Lower leg skin (tissue), 3 donors: ENCODE data around the gene DCN.

Source experiments
- POLR2A ChIP-seq, 2 donors: fragments of 450-650 bp; IDR thresholded peaks; one replicate each; pipeline ENCODE4 v1.6.1; 2016 to 2017; ENCODE audit warnings: antibody characterized with exemption in 2 of 2, mild to moderate bottlenecking in 1 of 2, moderate library complexity in 1 of 2
- TF ChIP-seq, protein P1 (sequence below), 3 donors: fragments of 450-650 bp; IDR thresholded peaks; one replicate each; pipeline ENCODE4 v1.5.1; 2016; ENCODE audit warnings: antibody characterized with exemption in 3 of 3, mild to moderate bottlenecking in 3 of 3, moderate library complexity in 2 of 3

DNA sequence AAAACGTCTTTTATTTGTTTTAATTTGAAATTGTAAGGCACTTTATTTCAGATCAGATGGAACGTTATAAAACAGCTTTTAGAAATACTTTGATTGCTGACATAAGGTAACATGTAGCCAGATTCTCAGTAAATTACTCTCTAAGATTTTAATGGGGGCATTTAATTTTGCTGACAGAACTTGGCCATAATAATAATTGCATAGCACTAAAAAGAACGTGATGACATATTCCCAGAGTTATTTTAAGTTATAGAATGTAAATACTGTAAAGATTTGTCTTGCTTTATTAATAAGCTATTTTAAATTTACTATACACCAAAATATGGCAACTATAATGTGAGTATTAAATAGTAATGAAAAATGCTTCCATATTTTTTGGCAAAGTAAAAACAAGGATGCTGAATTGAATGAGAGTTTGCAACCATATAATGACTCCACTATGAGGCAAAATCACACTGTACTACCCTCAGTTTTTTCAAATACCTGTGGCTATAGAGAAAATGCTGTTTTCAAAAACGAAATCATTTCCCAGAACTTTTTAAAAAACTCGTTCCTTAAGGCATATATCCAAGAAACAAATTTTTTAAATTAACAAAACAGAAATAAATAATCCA is 72.2 kb downstream of the DCN start:
- TF ChIP-seq, protein P1, sequence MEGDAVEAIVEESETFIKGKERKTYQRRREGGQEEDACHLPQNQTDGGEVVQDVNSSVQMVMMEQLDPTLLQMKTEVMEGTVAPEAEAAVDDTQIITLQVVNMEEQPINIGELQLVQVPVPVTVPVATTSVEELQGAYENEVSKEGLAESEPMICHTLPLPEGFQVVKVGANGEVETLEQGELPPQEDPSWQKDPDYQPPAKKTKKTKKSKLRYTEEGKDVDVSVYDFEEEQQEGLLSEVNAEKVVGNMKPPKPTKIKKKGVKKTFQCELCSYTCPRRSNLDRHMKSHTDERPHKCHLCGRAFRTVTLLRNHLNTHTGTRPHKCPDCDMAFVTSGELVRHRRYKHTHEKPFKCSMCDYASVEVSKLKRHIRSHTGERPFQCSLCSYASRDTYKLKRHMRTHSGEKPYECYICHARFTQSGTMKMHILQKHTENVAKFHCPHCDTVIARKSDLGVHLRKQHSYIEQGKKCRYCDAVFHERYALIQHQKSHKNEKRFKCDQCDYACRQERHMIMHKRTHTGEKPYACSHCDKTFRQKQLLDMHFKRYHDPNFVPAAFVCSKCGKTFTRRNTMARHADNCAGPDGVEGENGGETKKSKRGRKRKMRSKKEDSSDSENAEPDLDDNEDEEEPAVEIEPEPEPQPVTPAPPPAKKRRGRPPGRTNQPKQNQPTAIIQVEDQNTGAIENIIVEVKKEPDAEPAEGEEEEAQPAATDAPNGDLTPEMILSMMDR (IDR thresholded peaks at IDR 0.05), result no peak
- TF ChIP-seq POLR2A (IDR thresholded peaks at IDR 0.05), result no peak
